Measurements from ENCODE around the gene CLIC4.
"Not testable (repeated sequence)": the region's sequence is repeated elsewhere in the genome, so short reads cannot be mapped to it uniquely, and the experiment has no call there.

CLIC4 gene

DNA sequence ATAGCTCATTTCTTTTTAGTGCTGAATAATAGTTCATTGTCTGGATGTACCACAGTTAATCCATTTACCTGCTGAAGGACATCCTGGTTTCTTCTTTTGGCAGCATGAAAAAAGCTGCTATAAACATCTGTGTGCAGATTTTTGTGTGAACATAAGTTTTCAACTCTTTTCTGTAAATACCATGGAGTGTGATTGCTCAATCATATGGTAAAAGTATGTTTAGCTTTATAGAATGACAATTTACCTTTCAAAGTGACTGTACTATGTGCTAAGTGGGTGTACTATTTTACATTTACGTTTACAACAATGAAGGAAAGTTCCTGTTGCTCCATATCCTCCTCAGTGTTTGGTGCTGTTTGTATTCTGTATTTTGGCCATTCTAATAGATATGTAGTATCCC is 135.8 kb downstream of the CLIC4 start:
- no peak for FAIRE-seq

DNA sequence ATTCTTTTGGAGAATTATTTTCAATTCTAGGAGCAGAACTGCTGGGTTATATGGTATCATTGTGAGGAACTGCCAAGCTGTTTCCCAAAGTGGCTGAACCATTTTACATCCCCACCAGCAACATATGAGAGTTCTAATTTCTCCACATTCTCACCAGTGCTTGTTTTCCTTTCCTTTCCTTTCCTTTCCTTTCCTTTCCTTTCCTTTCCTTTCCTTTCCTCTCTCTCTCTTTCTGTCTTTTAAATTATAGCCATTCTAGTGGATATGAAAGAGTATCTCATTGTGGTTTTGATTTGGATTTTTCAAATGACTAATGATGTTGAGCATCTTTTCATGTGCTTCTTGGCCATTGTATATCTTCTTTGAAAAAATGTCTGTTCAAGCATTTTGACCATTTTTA is 139.5 kb downstream of the CLIC4 start:
- no peak for FAIRE-seq

DNA sequence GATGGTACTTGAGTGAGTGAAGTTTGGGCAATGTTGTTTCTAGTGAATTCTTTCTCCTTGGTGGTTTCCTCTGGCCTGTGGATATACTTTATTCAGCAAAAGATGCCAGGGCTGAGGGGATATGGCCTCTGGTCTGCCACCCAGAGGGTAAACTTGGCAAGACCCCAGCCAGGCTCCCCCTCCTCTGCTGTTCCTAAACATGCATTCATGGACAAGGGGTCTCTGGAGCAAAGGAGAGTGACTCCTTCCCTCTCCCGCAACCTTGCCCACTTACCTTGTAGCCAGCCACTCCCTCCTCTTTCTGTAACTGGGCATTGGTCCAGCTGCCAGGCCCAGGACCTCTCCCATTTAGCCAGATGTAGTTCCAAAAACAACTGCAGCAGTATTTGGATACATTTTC is 141.0 kb downstream of the CLIC4 start:
- FAIRE-seq: no peak

DNA sequence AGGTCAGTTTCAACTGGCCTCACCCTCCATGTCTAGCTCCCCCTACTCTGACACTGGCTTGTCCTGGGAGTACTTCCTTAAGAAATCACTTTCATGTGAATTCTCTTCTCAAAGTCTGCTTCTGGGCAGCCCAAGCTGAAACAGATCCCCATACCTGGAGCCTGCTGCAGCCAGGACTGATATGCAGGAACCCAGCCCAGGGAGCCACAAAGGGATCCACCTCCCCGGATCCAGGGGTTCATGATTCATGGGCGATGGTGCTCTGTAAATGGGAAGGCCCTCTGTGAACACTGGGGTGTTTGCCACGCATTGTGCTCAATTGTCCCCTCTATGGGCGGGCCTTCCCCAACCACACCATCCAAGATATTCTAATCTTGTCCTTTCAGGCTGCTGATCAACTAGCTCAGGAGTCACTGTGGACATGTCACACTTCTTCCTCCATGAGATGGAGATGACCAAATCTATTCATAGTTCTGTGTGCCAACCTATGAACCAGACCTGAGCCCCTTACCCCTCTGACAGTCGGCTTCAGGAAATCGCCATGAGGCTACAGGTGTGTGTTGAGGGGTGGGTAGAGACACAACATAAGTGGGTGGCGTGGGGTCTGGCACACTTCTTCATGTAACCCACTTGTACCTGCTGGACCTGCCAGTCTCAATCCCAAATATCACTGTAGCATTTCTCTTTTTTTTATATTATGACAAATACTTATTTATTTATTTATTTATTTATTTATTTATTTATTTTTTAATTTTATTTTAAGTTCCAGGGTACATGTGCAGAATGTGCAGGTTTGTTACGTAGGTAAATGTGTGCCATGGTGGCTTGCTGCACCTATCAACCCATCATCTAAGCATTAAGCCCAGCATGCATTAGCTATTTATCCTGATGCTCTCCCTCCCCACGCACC is 143.1 kb downstream of the CLIC4 start:
- no peak for FAIRE-seq

DNA sequence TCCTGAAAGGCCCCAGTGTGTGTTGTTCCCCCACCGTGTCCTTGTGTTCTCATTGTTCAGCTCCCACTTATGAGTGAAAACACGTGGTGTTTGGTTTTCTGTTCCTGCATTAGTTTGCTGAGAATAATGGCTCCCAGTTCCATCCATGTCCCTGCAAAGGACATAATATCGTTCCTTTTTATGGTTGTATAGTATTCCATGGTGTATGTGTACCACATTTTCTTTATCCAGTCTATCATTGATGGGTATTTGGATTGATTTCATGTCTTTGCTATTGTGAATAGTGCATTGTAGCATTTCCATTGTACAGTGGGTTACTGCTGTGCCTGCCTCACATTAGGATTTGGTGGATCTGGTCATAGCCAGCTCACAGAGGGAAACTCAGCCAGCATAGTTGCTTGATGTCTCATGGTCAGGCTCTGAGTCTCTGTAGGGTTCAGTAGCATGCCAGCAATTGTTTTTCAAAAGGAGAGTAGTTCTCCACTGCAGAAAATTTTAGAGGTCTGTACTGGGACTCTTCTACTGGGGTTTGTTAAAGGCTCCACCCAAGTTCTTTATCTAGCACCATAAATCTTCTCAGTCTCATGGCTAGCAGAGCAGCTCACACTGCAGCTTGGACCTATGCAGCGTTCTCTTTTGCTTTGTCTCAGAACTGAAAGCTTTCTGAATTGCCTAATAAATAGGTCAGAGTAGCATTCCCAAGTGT is 143.9 kb downstream of the CLIC4 start:
- no peak for FAIRE-seq

DNA sequence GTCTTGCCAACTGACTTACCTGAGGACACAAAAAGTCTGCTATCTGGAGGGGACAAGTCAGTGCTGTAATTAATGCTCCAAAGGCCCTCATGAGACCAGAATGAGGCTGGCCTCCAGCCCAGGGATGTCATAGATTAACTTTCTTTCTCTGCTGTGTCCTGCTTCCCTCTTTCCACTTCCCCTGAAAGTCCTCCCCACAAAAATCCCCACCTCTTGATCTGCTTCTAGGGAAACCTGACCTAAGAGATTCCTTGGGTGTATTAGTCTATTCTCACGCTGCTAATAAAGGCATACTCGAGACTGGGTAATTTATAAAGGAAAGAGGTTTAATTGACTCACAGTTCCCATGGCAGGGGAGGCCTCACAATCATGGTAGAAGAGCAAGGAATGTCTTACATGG is 145.6 kb downstream of the CLIC4 start:
- no peak for FAIRE-seq

DNA sequence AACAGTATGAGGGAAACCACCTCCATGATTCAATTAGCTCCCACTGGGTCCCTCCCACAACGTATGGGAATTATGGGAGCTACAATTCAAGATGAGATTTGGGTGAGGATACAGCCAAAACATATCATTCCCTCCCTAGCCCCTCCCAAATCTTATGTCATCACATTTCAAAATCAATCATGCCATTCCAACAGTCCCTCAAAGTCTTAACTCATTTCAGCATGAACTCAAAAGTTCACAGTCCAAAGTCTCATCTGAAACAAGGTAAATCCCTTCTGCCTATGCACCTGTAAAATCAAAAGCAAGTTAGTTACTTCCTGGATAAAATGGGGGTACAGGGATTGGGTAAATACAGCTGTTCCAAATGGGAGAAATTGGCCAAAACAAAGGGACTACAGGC is 146.1 kb downstream of the CLIC4 start:
- not testable (repeated sequence) for FAIRE-seq

DNA sequence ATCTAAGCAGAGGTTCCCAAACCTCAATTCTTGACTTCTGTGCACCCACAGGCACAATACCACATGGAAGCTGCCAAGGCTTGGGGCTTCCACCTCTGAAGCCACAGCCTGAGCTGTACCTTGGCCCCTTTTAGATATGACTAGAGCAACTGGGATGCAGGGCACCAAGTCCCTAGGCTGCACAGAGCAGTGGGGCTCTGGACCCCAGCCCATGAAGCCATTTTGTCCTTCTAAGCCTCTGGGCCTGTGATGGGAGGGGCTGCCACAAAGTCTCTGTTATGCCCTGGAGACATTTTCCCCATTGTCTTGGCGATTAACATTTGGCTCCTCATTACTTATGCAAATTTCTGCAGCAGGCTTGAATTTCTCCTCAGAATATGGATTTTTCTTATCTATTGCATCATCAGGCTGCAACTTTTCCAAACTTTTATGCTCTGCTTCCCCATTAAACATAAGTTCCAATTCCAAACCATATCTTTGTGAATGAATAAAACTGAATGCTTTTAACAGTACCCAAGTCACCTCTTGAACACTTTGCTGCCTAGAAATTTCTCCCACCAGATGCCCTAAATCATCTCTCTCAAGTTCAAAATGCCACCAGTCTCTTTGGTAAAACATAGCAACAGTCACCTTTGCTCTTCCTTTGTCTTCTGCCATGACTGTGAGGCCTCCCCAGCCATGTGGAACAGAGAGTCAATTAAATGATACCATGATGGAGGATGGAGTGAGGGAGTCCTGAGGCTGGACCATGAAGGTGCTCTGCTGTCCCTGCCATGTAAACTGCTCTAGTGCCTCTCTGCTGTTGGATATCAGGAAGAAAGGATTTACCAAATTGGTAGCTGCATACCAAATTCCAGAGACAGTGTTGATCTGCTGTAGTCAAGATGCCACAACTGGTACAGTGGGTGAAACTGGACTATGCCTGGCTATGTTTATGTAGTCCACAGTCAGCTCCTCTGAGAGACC is 147.2 kb downstream of the CLIC4 start:
- FAIRE-seq: no peak

DNA sequence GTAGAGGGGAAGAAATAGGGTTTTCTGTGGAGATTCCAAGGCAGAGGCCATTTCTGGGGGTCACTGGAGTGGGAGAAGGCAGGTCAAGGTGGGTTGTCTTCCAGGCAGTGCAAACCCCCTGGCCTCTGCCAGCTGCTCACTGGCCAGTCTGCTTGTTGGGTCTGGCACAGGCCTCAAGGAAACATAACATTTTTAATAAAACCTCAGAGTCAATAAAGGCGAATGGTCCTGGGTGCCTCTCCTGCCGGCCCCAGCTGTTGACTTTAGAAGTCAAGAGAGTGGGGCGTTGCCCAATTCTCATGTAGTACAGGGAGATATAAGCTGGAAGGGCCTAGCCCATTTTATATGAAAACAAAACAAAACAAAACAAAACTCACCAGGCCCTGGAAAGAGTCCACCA is 148.2 kb downstream of the CLIC4 start:
- no peak for FAIRE-seq
